Cerebellar cortex (tissue), 1 donor: Measurements from ENCODE around the gene DHH.
"Not testable (repeated sequence)": the region's sequence is repeated elsewhere in the genome, so short reads cannot be mapped to it uniquely, and the experiment has no call there.

Experiments
- DNase-seq: peaks from one replicate; pipeline ENCODE4 v3.0.0-alpha.2; 2015; ENCODE audit warnings: low spot score

Gene DHH

DNA sequence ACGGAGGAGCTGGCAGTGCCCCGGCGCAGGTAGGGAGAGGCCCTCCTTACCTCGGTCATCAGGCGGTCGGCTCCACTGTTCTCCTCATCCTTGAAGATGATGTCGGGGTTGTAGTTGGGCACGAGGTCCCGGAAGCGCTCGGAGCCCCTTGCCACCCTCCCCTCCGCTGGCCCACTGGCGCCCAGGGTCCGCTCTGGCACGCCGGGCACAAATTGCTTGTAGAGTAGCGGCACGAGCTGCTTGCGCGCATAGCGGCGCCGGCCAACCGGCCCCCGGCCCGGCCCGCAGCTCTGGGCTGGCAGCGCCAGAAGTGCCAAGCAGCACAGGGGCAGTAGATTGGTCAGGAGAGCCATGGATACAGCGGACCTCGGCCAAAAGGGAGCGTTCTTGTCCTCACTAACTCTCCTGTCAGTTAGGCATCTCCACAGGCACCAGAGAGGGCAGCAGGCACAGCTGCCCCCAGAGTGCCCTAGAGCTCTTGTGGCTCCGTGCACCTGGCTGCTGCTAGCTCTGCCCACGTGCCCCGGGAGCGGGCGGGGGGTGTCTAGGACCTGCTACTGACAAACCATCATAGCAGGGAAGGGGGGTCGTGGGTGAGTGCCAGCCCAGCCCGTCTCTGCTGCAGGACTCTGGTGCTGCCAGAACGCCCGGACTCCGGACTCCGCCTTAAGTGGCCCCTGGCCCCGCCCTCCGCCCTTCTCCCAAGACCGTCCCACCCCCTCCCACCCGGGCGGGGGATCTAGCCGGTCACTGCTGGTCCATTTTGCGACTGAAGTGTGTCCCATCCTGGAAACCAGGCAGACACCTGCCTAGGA lies at the start of gene DHH:
Gene DHH, minus strand, starts transcription at position 642 of the 815 bp plus-strand sequence. Its CDS starts 289 bp downstream, at position 353.
- DNase-seq = peak; percentile 25

GRCh38 chr12:49144384-49144783 lies 49.8 kb upstream of the DHH start:
- DNase-seq = no peak

- DNase-seq = no peak
Measured at GRCh38 chr12:49138999-49139398, 44.4 kb upstream of the DHH start.

- no peak for DNase-seq
Measured at GRCh38 chr12:49138587-49138986, 44.0 kb upstream of the DHH start.

- no peak for DNase-seq
Measured at GRCh38 chr12:49137476-49137875, 42.9 kb upstream of the DHH start.

GRCh38 chr12:49136997-49137396 lies 42.4 kb upstream of the DHH start:
- DNase-seq = not testable (repeated sequence)

GRCh38 chr12:49133590-49133989 lies 39.0 kb upstream of the DHH start:
- no peak for DNase-seq

GRCh38 chr12:49133014-49133413 lies 38.4 kb upstream of the DHH start:
- peak; percentile 50 for DNase-seq

DNA sequence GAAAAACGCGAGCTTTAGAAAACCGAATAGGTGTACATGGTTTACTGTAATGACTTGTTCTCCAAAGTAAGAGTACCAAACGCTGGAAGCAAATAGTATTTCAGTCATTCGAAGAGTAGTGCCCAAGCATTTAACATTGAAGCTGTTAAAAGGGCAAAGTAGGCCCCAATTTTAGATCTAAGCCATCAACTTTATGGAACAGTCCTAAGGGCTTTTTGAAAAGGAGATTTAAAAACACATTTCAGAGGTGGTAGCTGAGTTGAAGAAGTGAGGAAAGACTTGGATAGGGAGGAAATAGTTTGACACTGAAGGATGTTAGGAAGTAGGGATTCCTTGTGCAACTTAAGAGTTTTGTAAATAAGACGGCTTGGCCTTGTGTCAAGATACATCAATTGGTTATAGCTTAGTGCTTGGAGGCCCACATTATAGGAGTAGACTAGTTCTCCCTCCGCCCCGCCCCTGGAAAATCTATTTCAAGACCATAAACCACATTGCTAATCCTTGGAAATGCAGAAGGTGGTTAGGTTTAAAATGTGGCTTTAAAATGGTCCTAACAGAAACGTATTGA lies 37.4 kb upstream of the DHH start:
- DNase-seq = peak; percentile 67

GRCh38 chr12:49131051-49131893 lies 36.7 kb upstream of the DHH start, which contains the start of gene TUBA1B:
Gene TUBA1B, minus strand, starts transcription at chr12:49131395. Its CDS starts 95 bp downstream, at chr12:49131300.
- DNase-seq = peak; percentile 94

DNA sequence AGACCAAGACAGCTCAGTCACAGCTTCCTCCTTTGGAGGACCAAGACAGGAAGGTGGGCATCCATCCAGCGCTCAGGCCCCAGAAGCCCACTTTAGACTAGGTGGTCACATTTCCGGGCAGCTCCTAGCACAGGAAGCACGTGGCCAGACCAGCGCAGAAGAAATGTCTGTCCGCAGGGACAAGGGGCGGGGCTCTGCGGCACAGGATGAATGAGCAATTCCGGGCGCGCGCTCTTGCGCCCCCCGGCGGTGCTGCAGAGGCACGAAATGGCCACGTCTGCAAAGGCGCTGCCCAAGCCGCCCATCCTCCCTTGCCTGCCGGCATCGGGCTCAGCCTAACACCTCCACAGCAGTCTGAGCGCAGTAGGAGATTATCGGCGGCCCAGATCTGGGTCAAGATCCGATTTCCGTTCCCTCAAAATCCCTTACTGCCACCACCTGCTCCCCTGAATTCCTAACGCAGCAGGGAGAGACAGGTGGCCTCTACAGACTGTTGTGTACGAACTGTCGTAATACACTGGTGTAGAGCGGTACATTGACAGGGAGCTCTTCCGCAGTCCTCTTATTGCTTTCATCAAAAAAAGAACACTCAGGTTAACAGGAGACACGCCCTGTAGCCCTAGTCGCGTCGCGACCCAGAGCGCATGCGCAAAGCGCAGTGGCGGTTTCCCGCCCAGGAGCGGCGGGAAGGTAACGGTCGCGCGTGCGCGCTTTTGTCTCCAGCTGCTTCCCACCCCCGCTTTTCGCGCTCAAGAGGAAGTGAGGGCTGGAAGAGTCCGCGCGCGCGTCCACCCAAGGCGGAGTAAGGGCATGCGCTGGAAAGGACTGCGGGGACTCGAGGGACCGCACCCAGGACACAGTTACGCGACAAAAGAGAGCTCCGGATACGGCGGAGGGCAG lies 35.8 kb upstream of the DHH start:
- peak; percentile 90 for DNase-seq

DNA sequence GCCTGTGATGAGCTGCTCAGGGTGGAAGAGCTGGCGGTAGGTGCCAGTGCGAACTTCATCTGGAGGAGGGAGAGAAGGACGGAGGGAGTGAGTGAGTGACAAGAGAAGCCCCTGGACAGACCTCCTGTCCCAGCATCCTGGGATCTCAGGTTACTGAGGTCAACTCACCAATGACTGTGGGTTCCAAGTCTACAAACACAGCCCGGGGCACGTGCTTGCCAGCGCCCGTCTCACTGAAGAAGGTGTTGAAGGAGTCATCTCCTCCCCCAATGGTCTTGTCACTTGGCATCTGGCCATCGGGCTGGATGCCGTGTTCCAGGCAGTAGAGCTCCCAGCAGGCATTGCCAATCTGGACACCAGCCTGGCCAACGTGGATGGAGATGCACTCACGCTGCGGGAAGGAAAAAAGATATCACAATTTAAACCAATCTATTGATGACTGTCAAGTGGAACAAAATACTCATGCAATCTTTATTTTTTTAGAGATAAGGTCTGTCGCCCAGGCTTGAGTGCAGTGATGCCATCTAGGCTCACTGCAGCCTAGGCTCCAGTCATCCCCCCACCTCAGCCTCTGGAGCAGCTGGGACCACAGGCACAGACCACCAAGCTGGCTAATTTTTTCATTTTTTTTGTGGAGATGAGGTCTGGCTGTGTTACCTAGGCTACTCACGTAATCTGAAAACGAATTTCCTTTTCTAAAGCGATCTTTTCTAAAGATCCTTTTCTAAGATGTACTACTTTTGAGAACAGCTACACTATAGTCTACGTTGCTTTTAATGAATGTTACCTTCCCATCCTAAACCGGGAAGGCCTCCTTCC lies 34.9 kb upstream of the DHH start:
- DNase-seq = peak; percentile 13

DNA sequence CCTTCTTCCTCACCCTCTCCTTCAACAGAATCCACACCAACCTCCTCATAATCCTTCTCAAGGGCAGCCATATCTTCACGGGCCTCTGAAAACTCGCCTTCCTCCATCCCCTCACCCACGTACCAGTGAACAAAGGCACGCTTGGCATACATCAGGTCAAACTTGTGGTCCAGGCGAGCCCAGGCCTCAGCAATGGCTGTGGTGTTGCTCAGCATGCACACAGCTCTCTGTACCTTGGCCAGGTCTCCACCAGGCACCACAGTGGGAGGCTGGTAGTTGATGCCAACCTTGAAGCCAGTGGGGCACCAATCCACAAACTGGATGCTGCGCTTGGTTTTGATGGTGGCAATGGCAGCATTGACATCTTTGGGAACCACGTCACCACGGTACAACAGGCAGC lies 33.4 kb upstream of the DHH start:
- not testable (repeated sequence) for DNase-seq

DNA sequence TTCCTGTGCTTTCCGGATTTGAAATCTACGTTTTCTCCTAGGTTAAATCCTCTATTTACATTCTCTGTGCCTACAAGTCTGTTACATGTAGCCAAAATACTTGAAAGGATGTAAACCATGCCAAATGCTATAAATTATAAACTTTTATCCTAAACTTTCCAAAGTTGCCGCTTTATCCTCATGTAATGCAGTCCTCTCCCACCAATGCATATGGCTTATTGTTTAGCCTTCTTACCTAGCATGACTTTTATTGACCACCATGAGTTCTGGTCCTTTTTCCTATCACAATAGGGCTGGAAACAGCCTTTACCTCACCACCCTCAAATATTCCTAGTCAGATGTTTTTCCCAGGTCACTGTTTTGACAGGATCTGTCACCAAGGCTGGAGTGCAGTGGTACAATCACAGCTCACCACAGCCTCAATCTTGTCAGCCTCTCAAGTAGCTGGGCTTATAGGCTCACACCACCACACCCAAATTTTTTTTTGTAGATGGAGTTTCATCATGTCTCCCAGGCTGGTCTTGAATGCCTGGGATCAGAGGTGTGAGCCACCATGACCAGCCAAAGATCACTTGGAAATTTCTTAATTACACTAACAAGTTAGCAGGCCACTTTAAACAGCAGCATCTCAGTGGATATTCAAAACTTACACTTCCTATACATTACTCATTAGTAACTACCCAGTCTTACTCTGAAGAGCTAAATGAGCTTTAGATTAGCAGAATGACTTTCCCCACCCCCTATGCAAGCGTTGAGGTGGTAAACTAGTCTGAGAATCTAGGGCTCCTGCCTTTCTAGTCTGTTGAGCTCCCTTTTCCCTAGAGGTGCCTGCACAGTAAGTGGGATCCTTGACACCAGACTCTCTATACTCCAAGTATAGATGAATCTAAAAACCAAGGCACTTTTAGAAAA lies 32.5 kb upstream of the DHH start:
- DNase-seq = peak; percentile 34

DNA sequence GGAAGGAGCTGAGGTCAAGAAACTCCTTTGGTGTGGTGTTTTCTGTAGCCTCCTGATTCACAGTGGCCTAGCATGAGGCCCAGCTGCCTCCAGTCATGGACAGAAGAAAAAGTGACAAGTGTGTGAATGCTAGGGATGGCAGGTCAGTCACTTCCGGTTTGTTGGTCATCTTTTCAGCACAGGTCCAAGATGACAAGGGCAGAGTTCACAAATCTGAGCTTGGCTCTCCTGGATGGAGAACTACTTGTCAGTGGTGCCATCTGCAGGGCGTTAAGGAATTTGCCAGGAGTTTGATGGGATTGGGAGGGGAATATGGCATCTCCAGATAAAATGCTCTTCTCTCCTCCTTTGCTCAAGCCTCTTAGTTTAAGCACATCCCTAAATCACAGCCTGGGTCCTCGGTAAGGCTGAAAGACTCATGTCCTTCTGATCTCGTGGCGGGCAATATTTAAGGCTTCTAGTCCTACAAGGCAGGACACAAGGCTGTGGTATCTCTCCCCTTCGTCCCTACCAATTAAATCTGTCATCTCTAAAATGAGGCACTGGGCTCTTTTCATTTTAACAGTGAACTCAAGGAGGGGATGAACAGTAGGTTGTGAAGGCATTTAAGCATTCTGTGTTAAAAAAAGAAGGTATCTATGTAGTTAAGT lies 26.6 kb upstream of the DHH start:
- peak; percentile 83 for DNase-seq

- no peak for DNase-seq
Measured at GRCh38 chr12:49111206-49111605, 16.6 kb upstream of the DHH start.

DNA sequence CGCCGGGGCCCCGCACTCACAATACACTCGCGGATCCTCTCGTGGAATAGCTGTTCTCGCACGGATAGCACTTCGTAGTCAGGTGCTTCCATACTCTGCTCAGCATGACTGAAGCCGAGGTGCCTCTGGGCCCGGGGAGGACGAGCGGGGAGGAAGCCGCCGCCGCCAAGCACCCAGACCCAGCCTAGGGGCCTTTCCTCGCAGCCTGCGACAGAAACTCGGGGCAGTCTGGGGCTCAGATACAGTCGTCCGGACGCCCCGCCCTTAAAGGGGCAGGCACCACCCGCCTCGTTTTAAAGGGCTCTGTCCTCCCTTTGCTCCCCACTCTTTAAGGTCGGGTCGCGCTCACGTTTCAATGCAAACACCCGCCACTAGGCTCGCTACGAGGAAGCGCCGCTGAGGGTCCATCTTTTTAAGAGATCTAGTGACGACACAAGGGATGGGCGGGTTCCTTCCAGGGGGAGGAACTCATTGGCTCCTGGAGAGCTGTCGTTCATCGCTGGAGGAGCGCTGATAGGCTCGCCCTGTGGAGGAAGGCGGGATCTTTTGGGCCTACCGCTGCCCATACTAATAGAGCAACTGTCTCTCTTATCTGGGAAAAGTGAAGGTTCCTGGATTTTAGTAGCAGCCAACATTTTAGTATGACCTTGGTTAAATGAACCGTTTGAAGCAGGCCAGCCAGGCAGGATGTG lies 16.0 kb upstream of the DHH start, which contains the start of gene LMBR1L:
Gene LMBR1L, minus strand, starts transcription at position 384 of the 692 bp plus-strand sequence. Its CDS starts 292 bp downstream, at position 92.
- DNase-seq = peak; percentile 99
